GM12878 (cell line): ENCODE measurements around the gene RSBN1L.

Experiments used
- ATF3 ChIP-seq: IDR thresholded peaks from 2 replicates; pipeline ENCODE4 v1.6.1; 2011; ENCODE audit warnings: low read depth, mild to moderate bottlenecking, low read length, moderate library complexity, borderline replicate concordance; ENCODE audit errors: extremely low read depth
- CHD1 ChIP-seq: IDR thresholded peaks from 2 replicates; pipeline ENCODE4 v1.6.1; 2012; ENCODE audit warnings: low read depth, low read length, improper control_type of control experiment
- CTCF ChIP-seq, 3 experiments: IDR thresholded peaks in 2 of 3; conservative IDR thresholded peaks in 1 of 3; 2 replicates each; pipeline ENCODE4 v1.5.1; 2011; ENCODE audit warnings: low read depth in 3 of 3, low read length in 3 of 3, mild to moderate bottlenecking in 3 of 3, control low read depth in 2 of 3, moderate library complexity in 2 of 3, inconsistent platforms in 1 of 3, mixed read lengths in 1 of 3; ENCODE audit not compliant: control insufficient read depth in 2 of 3, insufficient read depth in 1 of 3; ENCODE audit errors: extremely low read depth in 1 of 3
- ETV6 ChIP-seq, 2 experiments: fragments of 450-650 bp in 1 of 2; IDR thresholded peaks in 1 of 2; conservative IDR thresholded peaks in 1 of 2; 2 replicates each; pipeline ENCODE4 v1.6.1; 2014; ENCODE audit warnings: antibody characterized with exemption in 1 of 2, borderline replicate concordance in 1 of 2, low read depth in 1 of 2, mild to moderate bottlenecking in 1 of 2, moderate library complexity in 1 of 2
- EZH2 ChIP-seq: IDR thresholded peaks from 2 replicates; pipeline ENCODE4 v1.6.1; 2012; ENCODE audit warnings: low read depth, mild to moderate bottlenecking, control low read depth, inconsistent platforms, low read length, borderline replicate concordance; ENCODE audit not compliant: control insufficient read depth
- FOXM1 ChIP-seq: IDR thresholded peaks from 2 replicates; pipeline ENCODE4 v1.6.1; 2012; ENCODE audit warnings: low read depth, mild to moderate bottlenecking, inconsistent platforms, low read length, moderate library complexity
- JUND ChIP-seq: IDR thresholded peaks from 2 replicates; pipeline ENCODE4 v1.6.1; 2012; ENCODE audit warnings: low read depth, mild to moderate bottlenecking, low read length, improper control_type of control experiment, moderate library complexity
- MXI1 ChIP-seq: fragments of 150-350 bp; IDR thresholded peaks from 2 replicates; pipeline ENCODE4 v1.6.1; 2011; ENCODE audit warnings: low read depth, mild to moderate bottlenecking, inconsistent platforms, low read length, improper control_type of control experiment
- POLR2A ChIP-seq: IDR thresholded peaks from 2 replicates; pipeline ENCODE4 v1.6.1; 2011; ENCODE audit warnings: low read depth, mild to moderate bottlenecking, low read length
- POLR2AphosphoS5 ChIP-seq: IDR thresholded peaks from 2 replicates; pipeline ENCODE4 v1.6.1; 2011; ENCODE audit warnings: mild to moderate bottlenecking, low read length, inconsistent platforms
- REST ChIP-seq: IDR thresholded peaks from 2 replicates; pipeline ENCODE4 v1.6.1; 2012; ENCODE audit warnings: mild to moderate bottlenecking, low read depth, low read length
- SKIL ChIP-seq: fragments of 450-650 bp; IDR thresholded peaks from 2 replicates; pipeline ENCODE4 v1.6.1; 2017; ENCODE audit warnings: mild to moderate bottlenecking, low read depth, inconsistent platforms; ENCODE audit not compliant: poor library complexity, severe bottlenecking
- TAF1 ChIP-seq: IDR thresholded peaks from 2 replicates; pipeline ENCODE4 v1.6.1; 2011; ENCODE audit warnings: mild to moderate bottlenecking, low read depth, low read length, borderline replicate concordance

- no peak for TF ChIP-seq SKIL
- no peak for TF ChIP-seq CTCF (IDR thresholded peaks at IDR 0.05 in 2 of 3, conservative IDR thresholded peaks at IDR 0.05 in 1 of 3; ENCODE audit: control insufficient read depth in 2 of 3, extremely low read depth in 1 of 3, insufficient read depth in 1 of 3, low read depth in 3 of 3, low read length in 3 of 3)
- no peak for TF ChIP-seq ETV6 (conservative IDR thresholded peaks at IDR 0.05 in 1 of 2, IDR thresholded peaks at IDR 0.05 in 1 of 2; ENCODE audit: borderline replicate concordance in 1 of 2, low read depth in 1 of 2)
- TF ChIP-seq EZH2 = no peak
- no peak for TF ChIP-seq JUND
- TF ChIP-seq MXI1 = no peak
- TF ChIP-seq ATF3 = no peak
- TF ChIP-seq REST = no peak
- TF ChIP-seq FOXM1 = no peak
- no peak for TF ChIP-seq TAF1
- no peak for TF ChIP-seq POLR2AphosphoS5
- TF ChIP-seq CHD1 = no peak
- TF ChIP-seq POLR2A = no peak
Measured at GRCh38 chr7:77731716-77732115, 35.5 kb downstream of the RSBN1L start.
